Neural crest cell (in vitro differentiated cells): ENCODE results near the gene KCNK16. TPM values are rescaled to one million over a fixed set of nuclear protein-coding genes. Genes with fewer than 3 reads are reported as not detected.

ENCODE experiments used
- DNase-seq: peaks from one replicate; pipeline ENCODE4 v3.0.0; 2021; ENCODE audit warnings: low read depth, mixed read lengths, low spot score
- H3K27ac Mint-ChIP-seq: one replicate; pipeline ENCODE4 v1.8.0; 2021; ENCODE audit warnings: mild to moderate bottlenecking, mixed read lengths; ENCODE audit not compliant: unreplicated experiment
- H3K27me3 Mint-ChIP-seq: 2 replicates; pipeline ENCODE4 v1.8.0; 2021; ENCODE audit warnings: low read depth, mild to moderate bottlenecking, mixed read lengths
- H3K36me3 Mint-ChIP-seq: 2 replicates; pipeline ENCODE4 v1.8.0; 2021; ENCODE audit warnings: low read depth, mild to moderate bottlenecking, mixed read lengths
- H3K4me1 Mint-ChIP-seq: 2 replicates; pipeline ENCODE4 v1.8.0; 2021; ENCODE audit warnings: mixed read lengths
- H3K4me3 Mint-ChIP-seq: one replicate; pipeline ENCODE4 v1.8.0; 2021; ENCODE audit warnings: mild to moderate bottlenecking, mixed read lengths
- H3K9me3 Mint-ChIP-seq: 2 replicates; pipeline ENCODE4 v1.8.0; 2021; ENCODE audit warnings: mixed read lengths
- CTCF ChIP-seq: fragments of 200-600 bp; sonication (generic); conservative IDR thresholded peaks from 2 replicates; pipeline ENCODE4 v1.5.0; 2021; ENCODE audit warnings: antibody characterized with exemption, mild to moderate bottlenecking
- total RNA-seq: library from RNA; stranded (reverse); gene quantifications from 2 replicates; pipeline ENCODE4 v1.2.1, GENCODE V29; 2021

Gene KCNK16
- total RNA-seq, 1 donor from 2014 or later: not detected

- H3K4me1 Mint-ChIP-seq: no peaks in the 10 kb centered on the region
- peak; percentile 2 for DNase-seq
Measured at GRCh38 chr6:39313526-39314272, 8.8 kb downstream of the KCNK16 start.

GRCh38 chr6:39312912-39313525 is 9.5 kb downstream of the KCNK16 start:
- no peak for TF ChIP-seq CTCF
- H3K36me3 Mint-ChIP-seq: peaks cover 4% of the 10 kb centered on the region
- H3K27ac Mint-ChIP-seq: no peak overlapping the region
- H3K9me3 Mint-ChIP-seq: no peaks in the 10 kb centered on the region
- no peak overlapping the region for H3K4me3 Mint-ChIP-seq
- DNase-seq: no peak
- no peaks in the 10 kb centered on the region for H3K4me1 Mint-ChIP-seq
- H3K27me3 Mint-ChIP-seq: peaks cover 81% of the 10 kb centered on the region

More at GRCh38 chr6:39313526-39314272, 8.8 kb downstream of the KCNK16 start:
- no peak overlapping the region for H3K27ac Mint-ChIP-seq
- no peaks in the 10 kb centered on the region for H3K9me3 Mint-ChIP-seq
- no peak for TF ChIP-seq CTCF
- peaks cover 4% of the 10 kb centered on the region for H3K36me3 Mint-ChIP-seq
- peaks cover 88% of the 10 kb centered on the region for H3K27me3 Mint-ChIP-seq
- H3K4me3 Mint-ChIP-seq: peak overlapping the region; percentile 27

GRCh38 chr6:39310542-39310941 is 12.0 kb downstream of the KCNK16 start:
- Mint-ChIP-seq H3K27me3 (peaks cover 58% of the 10 kb centered on the region), H3K4me1 (no peaks in the 10 kb centered on the region), H3K9me3 (no peaks in the 10 kb centered on the region), H3K27ac (no peak overlapping the region), H3K36me3 (peaks cover 4% of the 10 kb centered on the region), H3K4me3 (no peak overlapping the region)
- no peak for TF ChIP-seq CTCF
- DNase-seq: no peak

- Mint-ChIP-seq H3K27me3 (peaks cover 53% of the 10 kb centered on the region), H3K36me3 (peaks cover 4% of the 10 kb centered on the region), H3K4me3 (no peak overlapping the region), H3K27ac (no peak overlapping the region), H3K9me3 (no peaks in the 10 kb centered on the region), H3K4me1 (no peaks in the 10 kb centered on the region)
- TF ChIP-seq CTCF: peak; percentile 91
- peak; percentile 83 for DNase-seq
Measured at GRCh38 chr6:39309942-39310531, 12.5 kb downstream of the KCNK16 start.

- peaks cover 27% of the 10 kb centered on the region for H3K27me3 Mint-ChIP-seq
- no peak overlapping the region for H3K4me3 Mint-ChIP-seq
- TF ChIP-seq CTCF: no peak
- peaks cover 6% of the 10 kb centered on the region for H3K4me1 Mint-ChIP-seq
- no peak overlapping the region for H3K27ac Mint-ChIP-seq
- no peaks in the 10 kb centered on the region for H3K9me3 Mint-ChIP-seq
- peaks cover 4% of the 10 kb centered on the region for H3K36me3 Mint-ChIP-seq
- DNase-seq: no peak
Measured at GRCh38 chr6:39307462-39307861, 15.0 kb downstream of the KCNK16 start.
